ENCODE results near the gene CCDC116.

GRCh38 chr22:21613553-21614233 lies 18.9 kb upstream of the CCDC116 start:
- TF ChIP-seq ELF4 (IDR thresholded peaks at IDR 0.05): no peak
- no peak for TF ChIP-seq SP1 (IDR thresholded peaks at IDR 0.05)
- no peak for TF ChIP-seq FOXM1 (IDR thresholded peaks at IDR 0.05; ENCODE audit: borderline replicate concordance)
- no peak for TF ChIP-seq BHLHE40 (IDR thresholded peaks at IDR 0.05; ENCODE audit: borderline replicate concordance)
- no peak for TF ChIP-seq FOXK2 (IDR thresholded peaks at IDR 0.05)
- TF ChIP-seq SUZ12 (IDR thresholded peaks at IDR 0.05): no peak
- no peak for TF ChIP-seq ZNF384 (IDR thresholded peaks at IDR 0.05)
- no peak for TF ChIP-seq CTBP1 (IDR thresholded peaks at IDR 0.05; ENCODE audit: borderline replicate concordance)
